ENCODE results near the gene ASPSCR1. TPM values are rescaled to one million over a fixed set of nuclear protein-coding genes. Genes with fewer than 3 reads are reported as not detected.

The ASPSCR1 gene
- total and polyA plus RNA-seq, 2 donors from 2014 or later = 35.2 to 57.5 TPM

DNA sequence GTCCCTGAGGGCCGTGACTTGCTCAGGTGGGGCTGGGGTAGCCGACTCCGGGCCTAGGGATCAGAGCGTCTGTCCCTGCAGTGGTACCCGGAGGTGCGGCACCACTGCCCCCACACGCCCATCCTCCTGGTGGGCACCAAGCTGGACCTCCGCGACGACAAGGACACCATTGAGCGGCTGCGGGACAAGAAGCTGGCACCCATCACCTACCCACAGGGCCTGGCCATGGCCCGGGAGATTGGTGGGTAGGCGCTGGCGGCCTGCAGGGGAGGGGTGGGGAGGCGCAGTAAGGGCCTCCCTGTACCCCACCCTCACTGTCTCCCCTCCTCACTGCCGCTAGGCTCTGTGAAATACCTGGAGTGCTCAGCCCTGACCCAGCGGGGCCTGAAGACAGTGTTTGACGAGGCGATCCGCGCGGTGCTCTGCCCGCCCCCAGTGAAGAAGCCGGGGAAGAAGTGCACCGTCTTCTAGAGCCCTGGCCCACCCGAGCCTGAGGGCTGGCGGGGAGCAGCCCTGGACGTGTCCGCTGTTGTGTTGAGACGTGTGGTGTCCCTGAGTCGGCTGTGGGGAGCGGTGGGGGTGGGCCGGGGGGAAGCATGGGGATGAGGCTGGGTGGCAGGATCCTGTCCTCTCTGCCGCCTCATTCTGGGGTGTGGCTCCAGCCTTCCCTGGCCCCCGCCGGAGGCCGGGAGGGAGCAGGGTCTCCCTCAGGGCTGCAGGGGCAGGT lies 56.1 kb downstream of the ASPSCR1 start:
- H3K4me3 ChIP-seq (ENCODE audit: low read length in 3 of 3) = no peak overlapping the region
- no peak overlapping the region for H3K9ac ChIP-seq (ENCODE audit: low read length in 3 of 3)
- FAIRE-seq (no peak), DNase-seq (no peak)
- TF ChIP-seq, protein P1, sequence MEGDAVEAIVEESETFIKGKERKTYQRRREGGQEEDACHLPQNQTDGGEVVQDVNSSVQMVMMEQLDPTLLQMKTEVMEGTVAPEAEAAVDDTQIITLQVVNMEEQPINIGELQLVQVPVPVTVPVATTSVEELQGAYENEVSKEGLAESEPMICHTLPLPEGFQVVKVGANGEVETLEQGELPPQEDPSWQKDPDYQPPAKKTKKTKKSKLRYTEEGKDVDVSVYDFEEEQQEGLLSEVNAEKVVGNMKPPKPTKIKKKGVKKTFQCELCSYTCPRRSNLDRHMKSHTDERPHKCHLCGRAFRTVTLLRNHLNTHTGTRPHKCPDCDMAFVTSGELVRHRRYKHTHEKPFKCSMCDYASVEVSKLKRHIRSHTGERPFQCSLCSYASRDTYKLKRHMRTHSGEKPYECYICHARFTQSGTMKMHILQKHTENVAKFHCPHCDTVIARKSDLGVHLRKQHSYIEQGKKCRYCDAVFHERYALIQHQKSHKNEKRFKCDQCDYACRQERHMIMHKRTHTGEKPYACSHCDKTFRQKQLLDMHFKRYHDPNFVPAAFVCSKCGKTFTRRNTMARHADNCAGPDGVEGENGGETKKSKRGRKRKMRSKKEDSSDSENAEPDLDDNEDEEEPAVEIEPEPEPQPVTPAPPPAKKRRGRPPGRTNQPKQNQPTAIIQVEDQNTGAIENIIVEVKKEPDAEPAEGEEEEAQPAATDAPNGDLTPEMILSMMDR (IDR thresholded peaks at IDR 0.05; ENCODE audit: borderline replicate concordance, extremely low read depth, insufficient read depth) = no peak
- peaks cover 0 to 7% (median 0%) of the 10 kb centered on the region in 3 donors for H3K36me3 ChIP-seq (ENCODE audit: control insufficient read depth in 2 of 3, insufficient read depth in 3 of 3, low read length in 3 of 3)
- H3K27ac ChIP-seq (ENCODE audit: low read depth in 2 of 2, low read length in 2 of 2) = no peak overlapping the region
- H3K9me3 ChIP-seq (ENCODE audit: control insufficient read depth in 2 of 3, insufficient read depth in 1 of 3, low read length in 3 of 3) = no peaks in the 10 kb centered on the region
- H3K4me1 ChIP-seq (ENCODE audit: control insufficient read depth in 2 of 3, insufficient read depth in 2 of 3, low read depth in 1 of 3, low read length in 3 of 3) = peaks cover 3 to 27% (median 5%) of the 10 kb centered on the region in 3 donors
- intact Hi-C loops (cut with DNase I) = loop anchor here (10.0 kb wide), 1 partner anchor 121 kb away; no protein-coding TSS in a partner anchor
- no peaks in the 10 kb centered on the region for H3K27me3 ChIP-seq (ENCODE audit: control insufficient read depth, insufficient read depth, low read length)

DNA sequence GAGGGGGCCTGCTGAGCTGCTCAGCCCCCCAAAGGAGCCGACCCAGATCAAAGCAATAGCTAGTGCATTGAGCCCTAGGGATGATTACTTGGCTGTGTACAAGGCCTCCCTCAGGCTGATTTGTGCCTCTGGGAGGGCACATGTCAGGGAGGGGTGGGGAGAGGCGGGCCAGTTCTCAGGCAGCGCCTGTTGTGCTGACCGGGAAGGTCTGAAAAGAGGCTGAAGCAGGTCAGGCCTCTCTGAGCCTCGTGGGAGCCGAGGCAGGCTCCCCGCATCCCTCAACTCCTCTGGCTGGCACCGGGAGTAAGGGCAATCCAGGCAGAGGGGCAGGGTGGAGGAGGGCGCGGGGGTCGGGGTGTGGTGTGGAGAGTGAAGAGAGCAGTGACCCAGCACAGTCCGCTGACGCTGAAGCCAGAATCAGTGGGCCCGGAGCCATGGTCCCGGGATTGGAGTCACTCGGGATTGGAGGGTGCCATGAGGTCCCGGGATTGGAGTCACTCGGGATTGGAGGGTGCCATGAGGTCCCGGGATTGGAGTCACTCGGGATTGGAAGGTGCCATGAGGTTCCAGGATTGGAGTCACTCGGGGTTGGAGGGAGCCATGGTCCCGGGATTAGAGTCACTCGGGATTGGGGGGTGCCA lies 57.1 kb downstream of the ASPSCR1 start:
- H3K9ac ChIP-seq (ENCODE audit: low read length in 3 of 3) = no peak overlapping the region
- no peaks in the 10 kb centered on the region for H3K9me3 ChIP-seq (ENCODE audit: control insufficient read depth in 2 of 3, insufficient read depth in 1 of 3, low read length in 3 of 3)
- FAIRE-seq (no peak), DNase-seq (no peak)
- intact Hi-C loops (cut with DNase I) = loop anchor here (10.0 kb wide), 1 partner anchor 120 kb away; no protein-coding TSS in a partner anchor
- peaks cover 3 to 27% (median 5%) of the 10 kb centered on the region in 3 donors for H3K4me1 ChIP-seq (ENCODE audit: control insufficient read depth in 2 of 3, insufficient read depth in 2 of 3, low read depth in 1 of 3, low read length in 3 of 3)
- H3K36me3 ChIP-seq (ENCODE audit: control insufficient read depth in 2 of 3, insufficient read depth in 3 of 3, low read length in 3 of 3) = peaks cover 0 to 7% (median 0%) of the 10 kb centered on the region in 3 donors
- no peak overlapping the region for H3K4me3 ChIP-seq (ENCODE audit: low read length in 3 of 3)
- no peaks in the 10 kb centered on the region for H3K27me3 ChIP-seq (ENCODE audit: control insufficient read depth, insufficient read depth, low read length)
- no peak overlapping the region for H3K27ac ChIP-seq (ENCODE audit: low read depth in 2 of 2, low read length in 2 of 2)
- TF ChIP-seq, protein P1 (IDR thresholded peaks at IDR 0.05; ENCODE audit: borderline replicate concordance, extremely low read depth, insufficient read depth) = no peak

DNA sequence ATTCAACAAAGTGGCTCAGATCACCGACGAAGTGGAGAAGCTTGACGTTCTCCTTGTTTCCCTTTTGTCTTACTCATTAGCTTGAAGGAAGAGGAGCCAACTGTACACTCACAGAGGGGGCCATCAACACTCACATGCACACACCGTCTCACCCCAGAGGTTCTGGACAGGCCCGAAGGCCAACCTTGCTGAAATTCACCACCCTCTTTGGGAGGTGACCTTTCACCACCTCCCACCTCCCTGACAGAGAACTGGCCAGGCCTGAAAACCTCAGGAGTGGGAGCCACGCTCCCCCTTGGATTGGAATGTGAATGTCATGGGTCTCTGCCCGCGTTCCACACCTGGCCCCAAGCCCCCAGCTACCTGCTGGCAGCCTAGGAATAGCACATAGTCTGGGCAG lies 58.1 kb downstream of the ASPSCR1 start:
- intact Hi-C loops (cut with DNase I) = loop anchor here (10.0 kb wide), 1 partner anchor 119 kb away; no protein-coding TSS in a partner anchor

More for the DNA sequence above, 58.1 kb downstream of the ASPSCR1 start:
- peaks cover 0 to 7% (median 0%) of the 10 kb centered on the region in 3 donors for H3K36me3 ChIP-seq (ENCODE audit: control insufficient read depth in 2 of 3, insufficient read depth in 3 of 3, low read length in 3 of 3)
- peaks cover 3 to 21% (median 5%) of the 10 kb centered on the region in 3 donors for H3K4me1 ChIP-seq (ENCODE audit: control insufficient read depth in 2 of 3, insufficient read depth in 2 of 3, low read depth in 1 of 3, low read length in 3 of 3)
- no peak for FAIRE-seq
- H3K4me3 ChIP-seq (ENCODE audit: low read length in 3 of 3) = peak overlapping the region in 1 of 3 donors; percentile 84
- no peaks in the 10 kb centered on the region for H3K27me3 ChIP-seq (ENCODE audit: control insufficient read depth, insufficient read depth, low read length)
- no peak overlapping the region for H3K27ac ChIP-seq (ENCODE audit: low read depth in 2 of 2, low read length in 2 of 2)
- no peak for DNase-seq
- TF ChIP-seq, protein P1 (IDR thresholded peaks at IDR 0.05; ENCODE audit: borderline replicate concordance, extremely low read depth, insufficient read depth) = no peak
- H3K9ac ChIP-seq (ENCODE audit: low read length in 3 of 3) = no peak overlapping the region
- no peaks in the 10 kb centered on the region for H3K9me3 ChIP-seq (ENCODE audit: control insufficient read depth in 2 of 3, insufficient read depth in 1 of 3, low read length in 3 of 3)

All from kidney (tissue), 14 donors.